T-helper 17 cell (primary cell): Measurements from ENCODE around the gene HMCN1. TPM values are rescaled to one million over a fixed set of nuclear protein-coding genes. Genes with fewer than 3 reads are reported as not detected.

Experiments
- ATAC-seq: fragments of 150-1000 bp; cut with Tn5 transposase; 2 replicates; pipeline ENCODE4 v1.10.0; 2021; ENCODE audit warnings: mild to moderate bottlenecking, moderate library complexity
- DNase-seq, 3 donors: peaks; one replicate each; pipeline versions ENCODE4 v3.0.0 to v3.0.0-alpha.2; 2020 to 2021
- H3K9me3 ChIP-seq: one replicate; pipeline ENCODE4 v1.7.0; 2013; ENCODE audit warnings: low read length, mild to moderate bottlenecking; ENCODE audit not compliant: control insufficient read depth, poor library complexity, severe bottlenecking
- H3K27ac Mint-ChIP-seq: one replicate; pipeline ENCODE4 v1.8.0; 2022; ENCODE audit warnings: mild to moderate bottlenecking, moderate library complexity, mixed read lengths
- H3K27me3 Mint-ChIP-seq: one replicate; pipeline ENCODE4 v1.8.0; 2022; ENCODE audit warnings: mixed read lengths
- H3K36me3 Mint-ChIP-seq: one replicate; pipeline ENCODE4 v1.8.0; 2022; ENCODE audit warnings: low read depth, mixed read lengths
- H3K4me1 Mint-ChIP-seq: one replicate; pipeline ENCODE4 v1.8.0; 2022; ENCODE audit warnings: mild to moderate bottlenecking, mixed read lengths
- H3K4me3 Mint-ChIP-seq: one replicate; pipeline ENCODE4 v1.8.0; 2022; ENCODE audit warnings: mild to moderate bottlenecking, moderate library complexity, mixed read lengths
- total RNA-seq, 4 donors: library from RNA in 2 of 4; stranded (reverse) in 2 of 4; gene quantifications; one replicate each; pipeline ENCODE4 v1.2.3 and lab custom pipeline; 2022 to 2026

The HMCN1 gene
- total RNA-seq: under 1 TPM; 0.05 to 0.57 TPM
- 1.7 to 1.8 reads per million in 2 donors for total RNA-seq (lab: John Stamatoyannopoulos, UW)

DNA sequence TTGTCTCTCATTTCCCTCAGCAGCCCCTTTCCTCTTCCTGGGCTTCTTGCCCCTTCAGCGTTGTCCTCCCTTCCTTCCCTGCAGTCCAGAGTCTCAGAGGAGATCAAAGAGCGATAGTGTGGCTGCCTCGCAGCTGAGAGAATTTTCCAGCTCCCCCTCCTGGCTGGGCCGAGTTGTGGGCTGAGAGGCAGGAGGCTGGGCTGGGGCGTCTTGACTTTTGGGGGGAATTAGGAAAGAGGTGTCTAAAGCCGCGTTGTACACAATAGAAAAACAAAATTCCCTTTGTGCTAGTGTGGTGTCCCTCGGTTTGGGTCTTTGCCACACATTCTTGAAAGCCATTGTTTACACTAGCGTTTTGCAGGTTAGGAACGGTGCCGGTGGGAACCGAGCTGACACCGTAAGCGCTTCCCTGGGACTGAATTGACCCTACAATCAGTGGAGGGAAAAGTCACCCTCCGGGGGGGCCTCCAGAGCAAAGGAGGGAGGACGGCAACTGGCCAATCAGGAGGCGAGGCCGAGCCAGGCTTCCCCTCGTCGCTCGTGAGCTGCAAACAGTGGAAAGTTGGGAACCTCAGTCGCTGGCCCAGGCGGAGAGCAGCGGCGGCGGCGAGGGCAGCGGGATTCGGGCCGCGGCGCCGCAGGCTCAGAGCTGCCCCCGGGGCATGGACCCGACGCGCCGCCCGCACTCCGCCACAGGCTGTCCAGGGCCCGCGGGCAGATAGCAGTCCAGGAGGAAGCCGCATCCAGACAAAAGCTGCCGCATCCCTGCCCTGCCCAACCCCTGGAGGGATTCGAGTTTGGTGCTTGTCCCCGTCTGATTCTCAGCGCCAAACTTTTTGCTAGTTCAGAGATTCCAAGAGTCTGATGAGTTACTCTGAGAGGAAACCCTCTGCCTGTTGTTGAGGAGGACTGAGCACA is at the start of gene HMCN1:
Gene HMCN1, plus strand, starts transcription at position 574 of the 918 bp plus-strand sequence. CDS start 389 bp downstream, outside the sequence.
- DNase-seq: peak in 1 of 3 donors; percentile 9
- H3K36me3 Mint-ChIP-seq: peaks cover 5% of the 10 kb centered on the region
- H3K27me3 Mint-ChIP-seq: peaks cover 37% of the 10 kb centered on the region
- peak; percentile 50 for ATAC-seq
- peak within 1 kb of the TSS; percentile 83 for H3K4me3 Mint-ChIP-seq
- peaks cover 15% of the 10 kb centered on the region for H3K4me1 Mint-ChIP-seq
- H3K27ac Mint-ChIP-seq: no peak within 1 kb of the TSS
- no peaks in the 10 kb centered on the region for H3K9me3 ChIP-seq

DNA sequence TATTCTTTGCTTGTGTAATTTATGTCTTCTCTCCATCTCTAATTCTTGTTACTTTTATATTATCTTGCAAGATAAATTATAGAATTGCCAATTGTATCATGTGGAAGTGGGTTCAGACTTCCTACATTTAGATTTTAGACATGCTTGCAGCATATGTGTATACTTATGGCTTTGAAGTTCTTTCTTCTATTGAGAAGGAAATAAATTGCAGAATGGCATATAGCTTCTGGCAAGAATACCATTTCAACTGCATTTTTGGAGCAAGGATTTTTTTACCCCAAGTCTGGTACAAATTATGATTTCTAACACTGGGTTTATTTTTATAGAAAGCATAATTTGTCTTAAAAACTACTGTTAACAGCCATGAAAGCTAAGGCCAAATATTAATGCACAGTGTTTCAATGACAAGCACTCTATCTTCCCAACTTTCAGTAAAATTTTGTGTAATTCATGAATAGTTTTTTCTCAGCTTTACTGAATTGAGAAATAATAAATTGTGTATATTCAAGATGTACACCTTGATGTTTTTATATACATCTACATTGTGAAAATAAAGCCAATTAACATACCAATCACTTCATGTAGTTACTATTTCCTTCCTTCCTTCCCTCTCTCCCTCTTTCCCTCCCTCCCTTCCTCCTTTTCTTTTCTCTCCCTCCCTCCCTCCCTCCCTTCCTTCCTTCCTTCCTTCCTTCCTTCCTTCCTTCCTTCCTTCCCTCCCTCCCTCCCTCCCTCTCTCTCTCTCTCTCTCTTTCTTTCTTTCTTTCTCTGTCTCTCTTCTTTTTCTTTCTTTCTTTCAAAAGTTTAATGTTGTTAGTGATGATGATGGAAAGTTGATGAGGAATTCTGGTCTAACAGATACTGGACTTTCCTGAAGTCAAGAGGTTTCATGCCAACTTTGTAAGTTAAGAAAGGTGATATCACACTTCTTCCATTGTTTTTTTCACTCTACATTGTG is 47.1 kb upstream of the HMCN1 start:
- no peaks in the 10 kb centered on the region for H3K4me1 Mint-ChIP-seq
- H3K9me3 ChIP-seq: no peaks in the 10 kb centered on the region
- peaks cover 5% of the 10 kb centered on the region for H3K36me3 Mint-ChIP-seq
- no peak overlapping the region for H3K27ac Mint-ChIP-seq
- DNase-seq (no peak), ATAC-seq (no peak)
- peaks cover 31% of the 10 kb centered on the region for H3K27me3 Mint-ChIP-seq
- H3K4me3 Mint-ChIP-seq: no peak overlapping the region

DNA sequence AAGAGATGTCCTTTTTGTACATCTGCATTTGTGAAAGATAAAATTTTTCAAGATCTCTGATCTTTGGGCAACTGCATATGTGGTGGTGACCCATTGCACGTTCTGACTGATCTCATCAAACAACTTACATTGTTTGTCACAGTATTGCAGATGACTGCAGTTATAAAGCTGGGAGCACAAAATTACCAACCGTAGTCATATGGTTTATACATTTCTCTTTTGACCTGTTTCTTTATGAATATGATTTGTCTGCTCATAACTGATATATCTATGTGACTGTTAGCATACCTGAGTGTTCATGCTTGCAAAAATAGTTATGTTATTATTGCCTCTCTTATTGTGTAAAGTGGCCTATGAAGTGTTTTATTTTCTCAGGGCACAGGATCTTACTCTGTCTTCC is 43.7 kb upstream of the HMCN1 start:
- no peaks in the 10 kb centered on the region for H3K9me3 ChIP-seq
- H3K27me3 Mint-ChIP-seq: peaks cover 29% of the 10 kb centered on the region
- H3K27ac Mint-ChIP-seq: no peak overlapping the region
- no peak for ATAC-seq
- H3K4me3 Mint-ChIP-seq: no peak overlapping the region
- no peak for DNase-seq
- peaks cover 14% of the 10 kb centered on the region for H3K4me1 Mint-ChIP-seq
- peaks cover 5% of the 10 kb centered on the region for H3K36me3 Mint-ChIP-seq

DNA sequence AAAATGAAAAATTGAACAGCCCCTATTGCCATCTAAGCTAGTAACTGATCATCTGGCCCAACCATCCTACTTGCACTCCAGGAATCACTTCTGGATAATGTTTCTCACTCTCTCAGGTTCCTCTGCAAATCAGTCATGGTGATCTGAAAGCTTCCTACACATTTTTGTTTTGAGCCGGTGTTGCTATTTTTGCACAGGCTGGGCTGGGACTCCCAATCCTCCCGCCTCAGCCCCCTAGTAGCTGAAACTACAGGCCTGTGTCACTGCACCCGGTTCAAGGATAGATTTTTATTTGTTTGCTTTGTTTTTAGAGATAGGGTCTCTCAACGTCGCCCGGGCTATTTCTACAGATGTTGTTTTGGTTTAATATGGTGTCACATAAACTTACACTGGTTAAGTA is 40.5 kb upstream of the HMCN1 start:
- Mint-ChIP-seq H3K36me3 (peaks cover 10% of the 10 kb centered on the region), H3K27ac (peak overlapping the region; percentile 96), H3K4me1 (peaks cover 16% of the 10 kb centered on the region), H3K4me3 (peak overlapping the region; percentile 82), H3K27me3 (peaks cover 33% of the 10 kb centered on the region)
- no peak for DNase-seq
- no peaks in the 10 kb centered on the region for H3K9me3 ChIP-seq
- ATAC-seq: no peak

DNA sequence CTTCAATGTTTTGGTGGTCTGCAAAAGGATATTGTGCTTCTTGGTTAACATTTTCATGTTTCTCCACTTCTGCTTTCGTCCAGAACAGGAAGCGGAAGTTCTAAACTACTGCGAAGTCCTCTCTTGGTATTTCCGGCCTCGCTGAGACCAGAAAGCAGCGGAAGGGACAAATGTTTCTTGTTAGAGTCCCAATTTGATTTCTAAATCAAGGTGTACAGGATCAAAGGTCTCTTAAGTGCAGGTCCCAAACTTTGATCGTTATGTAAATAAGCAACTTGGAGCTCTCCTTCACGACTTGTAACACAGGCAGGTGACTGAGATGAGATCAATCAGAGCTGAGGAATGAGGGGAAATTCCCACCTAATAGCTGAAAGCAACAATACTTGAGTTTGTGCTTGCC is 40.1 kb upstream of the HMCN1 start:
- Mint-ChIP-seq H3K27ac (peak overlapping the region; percentile 96), H3K4me1 (peaks cover 16% of the 10 kb centered on the region), H3K4me3 (peak overlapping the region; percentile 82), H3K27me3 (peaks cover 35% of the 10 kb centered on the region), H3K36me3 (peaks cover 10% of the 10 kb centered on the region)
- no peaks in the 10 kb centered on the region for H3K9me3 ChIP-seq
- DNase-seq (no peak), ATAC-seq (peak; percentile 81)

DNA sequence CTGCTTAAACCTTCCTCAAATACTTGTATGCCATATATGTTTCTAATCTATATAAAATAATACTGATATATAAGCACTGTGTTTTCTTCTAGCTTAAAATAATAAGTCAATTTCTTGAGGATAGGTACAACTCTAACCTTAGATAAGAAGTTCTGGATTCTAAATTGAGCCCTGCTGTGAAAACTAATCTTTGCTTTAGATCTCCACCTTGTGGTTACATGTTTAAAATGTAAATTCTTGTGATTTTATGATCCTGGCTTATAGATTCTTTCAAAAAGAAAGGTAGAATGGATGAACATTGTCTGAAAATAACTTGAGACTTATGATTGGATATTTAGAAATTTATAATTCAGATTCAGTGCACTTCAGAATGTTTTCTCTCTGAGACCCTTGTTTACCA is 38.9 kb upstream of the HMCN1 start:
- no peak for DNase-seq
- Mint-ChIP-seq H3K4me3 (no peak overlapping the region), H3K36me3 (peaks cover 12% of the 10 kb centered on the region), H3K27me3 (peaks cover 40% of the 10 kb centered on the region), H3K4me1 (peaks cover 18% of the 10 kb centered on the region), H3K27ac (no peak overlapping the region)
- H3K9me3 ChIP-seq: no peaks in the 10 kb centered on the region
- ATAC-seq: no peak

DNA sequence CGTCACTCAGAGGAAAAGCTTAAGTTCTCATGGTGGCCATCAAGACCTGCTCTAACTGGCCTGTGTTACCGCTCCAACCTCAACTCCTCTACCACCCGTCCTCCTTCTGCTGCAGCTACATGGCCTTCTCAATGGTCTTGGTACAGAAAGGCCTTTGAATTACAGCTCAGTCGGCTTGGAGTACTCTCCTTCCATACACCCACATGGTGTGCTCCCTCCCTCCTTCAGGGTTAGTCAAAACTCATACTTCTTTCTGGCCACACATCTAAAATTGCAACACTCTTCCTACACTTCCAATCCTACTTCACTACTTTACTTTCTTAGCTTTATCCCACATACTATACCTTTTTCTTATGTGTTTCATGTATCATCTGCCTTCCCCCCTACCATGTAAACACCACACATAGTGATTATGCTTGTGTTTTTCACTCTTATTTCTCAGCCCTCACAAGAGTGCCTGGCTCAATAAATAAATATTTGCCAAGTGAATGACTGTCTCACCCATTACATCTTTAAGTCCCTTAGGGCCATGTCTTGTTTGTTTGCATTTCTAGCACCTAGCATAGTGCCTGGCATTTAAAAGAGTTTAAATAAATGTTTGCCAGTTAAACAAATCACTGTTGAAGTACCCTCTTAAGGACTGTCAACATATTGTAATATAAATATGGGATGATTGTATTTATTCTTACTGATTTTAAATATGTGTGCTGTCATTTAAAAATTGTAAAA is 37.6 kb upstream of the HMCN1 start:
- H3K9me3 ChIP-seq: no peaks in the 10 kb centered on the region
- H3K27ac Mint-ChIP-seq: no peak overlapping the region
- H3K4me3 Mint-ChIP-seq: no peak overlapping the region
- no peak for DNase-seq
- H3K4me1 Mint-ChIP-seq: peaks cover 24% of the 10 kb centered on the region
- no peak for ATAC-seq
- H3K36me3 Mint-ChIP-seq: peaks cover 15% of the 10 kb centered on the region
- H3K27me3 Mint-ChIP-seq: peaks cover 42% of the 10 kb centered on the region

DNA sequence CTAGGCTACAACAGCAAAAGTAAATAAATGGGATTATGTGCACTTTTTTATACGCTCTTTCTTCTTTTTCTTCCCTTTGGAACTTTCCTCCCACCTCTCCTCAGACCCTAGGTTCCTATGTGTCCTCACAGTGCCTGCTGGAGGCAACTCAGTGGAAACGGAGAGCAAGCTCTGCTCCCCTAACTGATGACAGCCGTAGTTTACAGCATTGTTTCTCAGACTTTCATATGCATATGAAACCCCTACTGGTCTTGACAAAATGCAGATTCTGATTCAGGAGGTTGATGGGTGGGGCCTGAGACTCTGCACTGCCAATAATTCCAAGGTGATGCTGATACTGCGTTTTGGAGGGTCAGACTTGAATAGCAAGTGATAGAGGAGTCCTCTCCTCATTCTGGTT is 34.3 kb upstream of the HMCN1 start:
- Mint-ChIP-seq H3K27me3 (peaks cover 34% of the 10 kb centered on the region), H3K36me3 (peaks cover 10% of the 10 kb centered on the region), H3K4me1 (peaks cover 16% of the 10 kb centered on the region), H3K4me3 (no peak overlapping the region), H3K27ac (no peak overlapping the region)
- no peaks in the 10 kb centered on the region for H3K9me3 ChIP-seq
- DNase-seq: no peak
- ATAC-seq: no peak

DNA sequence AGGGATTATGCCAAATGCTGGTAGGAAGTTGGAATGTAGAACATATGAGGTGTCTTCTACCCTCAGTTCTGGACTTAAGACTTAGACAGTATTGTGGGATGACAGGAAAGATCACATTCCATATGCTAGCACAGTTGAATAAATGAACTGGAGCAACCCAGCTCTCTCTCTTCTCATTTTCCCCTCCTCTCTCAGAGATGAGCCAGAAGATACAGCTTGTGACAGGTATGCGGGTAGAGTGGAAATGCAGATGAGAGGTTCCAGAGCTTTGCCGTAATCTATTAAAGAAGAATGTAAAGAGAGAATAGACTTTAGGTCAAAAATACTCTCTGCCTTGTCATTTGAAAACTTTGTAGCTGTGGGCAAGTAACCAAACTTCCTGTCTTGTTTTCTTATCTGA is 32.5 kb upstream of the HMCN1 start:
- ATAC-seq: no peak
- Mint-ChIP-seq H3K27me3 (peaks cover 37% of the 10 kb centered on the region), H3K4me1 (peaks cover 12% of the 10 kb centered on the region), H3K36me3 (peaks cover 10% of the 10 kb centered on the region), H3K4me3 (no peak overlapping the region), H3K27ac (no peak overlapping the region)
- DNase-seq: no peak
- H3K9me3 ChIP-seq: no peaks in the 10 kb centered on the region

DNA sequence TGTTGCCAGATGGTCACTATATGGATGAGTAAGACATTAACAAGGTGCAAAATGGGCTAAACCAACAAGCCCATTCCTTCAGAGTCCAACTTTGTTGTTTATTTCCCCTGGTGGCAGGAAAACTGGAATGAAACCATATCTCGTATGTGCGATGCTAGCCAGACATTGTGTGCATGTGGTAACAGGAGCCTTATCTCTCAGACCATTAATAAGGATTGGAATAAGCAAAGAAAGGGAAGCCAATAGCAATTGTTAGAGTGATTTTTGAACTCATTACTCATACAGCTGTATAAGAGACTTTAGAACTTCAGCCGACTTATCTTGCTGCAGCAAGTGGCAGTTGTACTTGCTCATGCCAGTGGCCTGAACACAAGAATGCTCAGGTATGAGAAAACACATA is 30.0 kb upstream of the HMCN1 start:
- Mint-ChIP-seq H3K27ac (no peak overlapping the region), H3K27me3 (peaks cover 35% of the 10 kb centered on the region), H3K36me3 (peaks cover 5% of the 10 kb centered on the region), H3K4me1 (peaks cover 12% of the 10 kb centered on the region), H3K4me3 (no peak overlapping the region)
- DNase-seq (no peak), ATAC-seq (no peak)
- H3K9me3 ChIP-seq: no peaks in the 10 kb centered on the region

DNA sequence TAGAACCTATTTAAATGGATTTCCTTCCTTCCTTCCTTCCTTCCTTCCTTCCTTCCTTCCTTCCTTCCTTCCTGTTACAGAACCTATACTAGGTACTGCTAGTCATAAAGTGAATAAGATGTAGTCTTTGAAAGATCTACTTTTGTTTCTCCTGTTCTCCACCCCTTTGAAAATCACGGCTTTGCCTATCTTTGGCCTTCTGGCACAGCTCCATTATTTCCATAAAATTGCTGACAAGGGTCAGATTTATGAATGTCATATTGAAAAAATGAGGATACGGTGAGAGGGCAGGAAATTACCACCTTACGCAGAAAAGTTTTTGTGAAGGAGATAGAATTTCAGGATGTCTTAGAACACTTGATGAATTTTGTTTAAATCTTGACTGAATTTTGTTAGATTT is 18.1 kb upstream of the HMCN1 start:
- no peak overlapping the region for H3K4me3 Mint-ChIP-seq
- peaks cover 23% of the 10 kb centered on the region for H3K27me3 Mint-ChIP-seq
- H3K4me1 Mint-ChIP-seq: no peaks in the 10 kb centered on the region

DNA sequence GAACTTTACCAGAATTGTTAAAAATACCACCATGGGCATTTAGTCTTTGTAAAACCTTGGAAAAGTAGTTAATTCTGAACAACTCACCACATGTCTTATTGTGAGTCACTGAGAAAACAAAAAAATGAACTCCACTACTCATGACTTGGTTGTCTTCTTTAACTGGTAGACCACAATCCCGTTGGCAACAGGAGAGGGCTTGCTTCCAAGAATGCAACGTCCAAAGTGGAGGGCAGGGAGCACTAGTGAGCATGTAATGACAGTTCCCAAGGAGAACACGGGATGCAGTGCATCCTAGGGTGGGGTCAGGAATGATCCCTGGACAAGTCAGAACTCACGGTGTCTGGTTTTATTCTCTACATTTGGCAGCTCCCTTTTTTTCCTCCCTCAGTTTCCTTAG is 15.2 kb upstream of the HMCN1 start:
- no peaks in the 10 kb centered on the region for H3K9me3 ChIP-seq
- Mint-ChIP-seq H3K27ac (no peak overlapping the region), H3K4me3 (no peak overlapping the region), H3K27me3 (peaks cover 23% of the 10 kb centered on the region), H3K36me3 (no peaks in the 10 kb centered on the region), H3K4me1 (no peaks in the 10 kb centered on the region)
- ATAC-seq: no peak
- DNase-seq: no peak

More for the DNA sequence above, 18.1 kb upstream of the HMCN1 start:
- no peaks in the 10 kb centered on the region for H3K9me3 ChIP-seq
- no peaks in the 10 kb centered on the region for H3K36me3 Mint-ChIP-seq
- ATAC-seq (no peak), DNase-seq (no peak)
- H3K27ac Mint-ChIP-seq: no peak overlapping the region
